ENCODE results near the gene RNF220. TPM values are rescaled to one million over a fixed set of nuclear protein-coding genes. Genes with fewer than 3 reads are reported as not detected.
A peak's percentile ranks its signal among the peaks of the same experiment; 100 is the strongest.

The RNF220 gene
- total RNA-seq, 1 experiment from 2014 or later = 66.6 TPM

DNA sequence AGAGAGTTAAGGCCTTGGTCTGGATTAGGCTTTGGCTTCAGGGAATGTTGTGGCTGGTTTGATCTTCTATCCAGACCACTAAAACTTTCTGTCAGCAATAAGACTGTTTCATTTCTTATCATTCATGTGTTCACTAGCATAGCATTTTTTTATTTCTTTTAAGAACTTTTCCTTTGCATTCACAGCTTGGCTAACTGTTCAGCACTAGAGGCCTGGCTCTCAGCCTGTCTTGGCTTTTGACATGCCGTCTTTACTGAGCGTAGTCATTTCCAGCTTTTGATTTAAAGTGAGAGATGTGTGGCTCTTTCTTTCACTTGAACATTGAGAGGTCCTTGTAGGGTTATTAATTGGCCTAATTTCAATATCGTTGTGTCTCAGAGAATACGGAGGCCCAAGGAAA, 62.5 kb downstream of the RNF220 start:
- no peaks in the 10 kb centered on the region for H3K27me3 ChIP-seq (ENCODE audit: low read length)
- no peak overlapping the region for H3K4me2 ChIP-seq (ENCODE audit: low read length)
- ChIA-PET CTCF (no interaction called here), POLR2A (ENCODE audit: unreplicated experiment) (no interaction called here)
- H3K9me3 ChIP-seq (ENCODE audit: low read length) = no peaks in the 10 kb centered on the region
- no peaks in the 10 kb centered on the region for H3K79me2 ChIP-seq (ENCODE audit: low read length)
- H3F3A ChIP-seq (ENCODE audit: low read length, unreplicated experiment) = no peaks in the 10 kb centered on the region
- no peaks in the 10 kb centered on the region for H3K4me1 ChIP-seq (ENCODE audit: insufficient read depth, low read length)
- H3K27ac ChIP-seq (ENCODE audit: low read length) = no peak overlapping the region
- DNase-seq (no peak), ATAC-seq (no peak)
- H3K36me3 ChIP-seq (ENCODE audit: low read depth, low read length) = no peaks in the 10 kb centered on the region
- BruUV-seq (replicated peaks) = no TSS peak
- H4K20me1 ChIP-seq (ENCODE audit: low read length) = no peaks in the 10 kb centered on the region
- TF ChIP-seq, protein P1, sequence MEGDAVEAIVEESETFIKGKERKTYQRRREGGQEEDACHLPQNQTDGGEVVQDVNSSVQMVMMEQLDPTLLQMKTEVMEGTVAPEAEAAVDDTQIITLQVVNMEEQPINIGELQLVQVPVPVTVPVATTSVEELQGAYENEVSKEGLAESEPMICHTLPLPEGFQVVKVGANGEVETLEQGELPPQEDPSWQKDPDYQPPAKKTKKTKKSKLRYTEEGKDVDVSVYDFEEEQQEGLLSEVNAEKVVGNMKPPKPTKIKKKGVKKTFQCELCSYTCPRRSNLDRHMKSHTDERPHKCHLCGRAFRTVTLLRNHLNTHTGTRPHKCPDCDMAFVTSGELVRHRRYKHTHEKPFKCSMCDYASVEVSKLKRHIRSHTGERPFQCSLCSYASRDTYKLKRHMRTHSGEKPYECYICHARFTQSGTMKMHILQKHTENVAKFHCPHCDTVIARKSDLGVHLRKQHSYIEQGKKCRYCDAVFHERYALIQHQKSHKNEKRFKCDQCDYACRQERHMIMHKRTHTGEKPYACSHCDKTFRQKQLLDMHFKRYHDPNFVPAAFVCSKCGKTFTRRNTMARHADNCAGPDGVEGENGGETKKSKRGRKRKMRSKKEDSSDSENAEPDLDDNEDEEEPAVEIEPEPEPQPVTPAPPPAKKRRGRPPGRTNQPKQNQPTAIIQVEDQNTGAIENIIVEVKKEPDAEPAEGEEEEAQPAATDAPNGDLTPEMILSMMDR (conservative IDR thresholded peaks at IDR 0.05; ENCODE audit: low read depth, low read length) = no peak
- TF ChIP-seq EZH2 (IDR thresholded peaks at IDR 0.05; ENCODE audit: low read length, unreplicated experiment) (no peak), EZH2phosphoT487 (IDR thresholded peaks at IDR 0.05; ENCODE audit: borderline replicate concordance, low read length) (no peak)
- H3K9me2 ChIP-seq (replicated peaks; ENCODE audit: low read length) = no peaks in the 10 kb centered on the region
- H3K4me3 ChIP-seq (ENCODE audit: low read length) = no peak overlapping the region
- no peak overlapping the region for H2AFZ ChIP-seq (ENCODE audit: low read length)
- intact Hi-C loops (cut with micrococcal nuclease) = no loop called here
- H3K9ac ChIP-seq (ENCODE audit: low read length) = no peak overlapping the region

DNA sequence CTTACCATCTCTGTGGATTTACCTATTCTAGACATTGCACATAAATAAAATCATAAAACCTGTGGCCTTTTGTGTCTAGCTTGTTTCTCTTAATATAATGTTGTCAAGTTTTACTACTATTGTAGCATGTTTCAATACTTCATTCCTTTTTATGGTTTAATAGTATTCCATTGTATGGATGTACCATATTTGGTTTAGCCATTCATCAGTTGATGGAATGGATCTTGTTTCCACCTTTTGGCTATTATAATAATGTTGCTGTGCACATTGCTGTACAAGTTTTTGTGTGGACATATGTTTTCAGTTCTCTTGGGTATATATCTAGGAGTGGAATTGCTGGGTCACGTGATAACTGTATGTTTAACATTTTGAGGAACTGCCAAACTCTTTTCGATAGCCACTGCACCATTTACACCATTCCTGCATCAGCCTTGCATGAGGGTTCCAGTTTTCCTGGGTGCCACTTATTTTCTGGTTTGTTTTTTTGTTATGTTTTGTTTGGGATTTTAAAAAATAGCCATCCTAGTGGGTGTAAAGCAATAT, 66.9 kb downstream of the RNF220 start:
- TF ChIP-seq, protein P1 (conservative IDR thresholded peaks at IDR 0.05; ENCODE audit: low read depth, low read length) = no peak
- Histone ChIP-seq H3K4me3 (ENCODE audit: low read length) (no peak overlapping the region), H3K9me3 (ENCODE audit: low read length) (no peaks in the 10 kb centered on the region), H2AFZ (ENCODE audit: low read length) (no peak overlapping the region), H3K36me3 (ENCODE audit: low read depth, low read length) (no peaks in the 10 kb centered on the region), H3K9ac (ENCODE audit: low read length) (no peak overlapping the region), H3K27ac (ENCODE audit: low read length) (no peak overlapping the region), H3K9me2 (replicated peaks; ENCODE audit: low read length) (no peaks in the 10 kb centered on the region), H3K27me3 (ENCODE audit: low read length) (no peaks in the 10 kb centered on the region), H3K79me2 (ENCODE audit: low read length) (no peaks in the 10 kb centered on the region), H4K20me1 (ENCODE audit: low read length) (no peaks in the 10 kb centered on the region), H3K4me1 (ENCODE audit: insufficient read depth, low read length) (no peaks in the 10 kb centered on the region), H3F3A (ENCODE audit: low read length, unreplicated experiment) (no peaks in the 10 kb centered on the region), H3K4me2 (ENCODE audit: low read length) (no peak overlapping the region)
- DNase-seq (no peak), ATAC-seq (no peak)
- POLR2A ChIA-PET (ENCODE audit: unreplicated experiment) = no interaction called here
- intact Hi-C loops (cut with micrococcal nuclease) = no loop called here
- CTCF ChIA-PET = no interaction called here
- BruUV-seq (replicated peaks) = no TSS peak

DNA sequence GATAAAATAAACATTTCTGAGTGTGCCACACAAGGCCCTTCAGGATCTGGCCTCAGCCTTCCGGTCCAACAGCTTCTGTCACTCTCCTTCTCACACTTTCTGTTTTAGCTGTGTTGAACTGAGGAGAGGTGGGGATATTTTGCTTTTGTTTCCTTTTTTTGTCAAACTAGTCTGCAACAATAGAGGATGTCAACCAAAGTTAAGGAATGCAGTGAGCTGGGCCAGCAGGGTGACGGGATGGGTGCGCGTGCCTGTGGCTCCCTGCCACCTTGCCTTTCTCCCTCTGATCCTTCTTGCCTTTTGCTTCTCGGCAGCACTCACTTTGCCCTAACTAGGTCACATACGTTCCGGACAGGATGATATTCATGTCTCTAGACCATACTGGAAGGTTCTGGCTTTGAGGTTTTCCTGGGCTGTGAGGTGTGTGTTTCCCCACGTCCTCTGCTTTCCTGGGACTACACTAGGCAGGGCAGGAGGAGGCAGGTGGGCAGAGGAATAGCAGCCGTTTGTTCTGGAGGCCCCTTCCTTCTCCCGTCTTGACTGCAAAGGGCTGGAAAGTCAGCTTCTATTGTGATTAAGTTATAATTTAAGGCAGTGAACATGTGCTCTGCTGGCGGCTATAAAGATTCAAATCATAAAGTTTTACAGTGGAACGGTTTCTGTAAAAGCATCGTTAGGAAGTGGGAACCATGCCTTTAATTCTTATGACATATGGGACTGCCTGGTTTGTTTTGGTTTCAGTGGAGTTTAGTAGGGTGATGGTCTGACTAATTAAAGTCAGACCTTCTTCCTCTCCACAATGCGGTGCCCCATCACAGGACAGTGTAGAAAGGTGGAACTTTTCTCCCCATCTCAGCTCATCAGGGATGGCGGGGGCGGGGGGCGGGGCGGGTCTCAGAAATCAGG, 67.8 kb downstream of the RNF220 start:
- POLR2A ChIA-PET (ENCODE audit: unreplicated experiment) = no interaction called here
- no peaks in the 10 kb centered on the region for H3K9me3 ChIP-seq (ENCODE audit: low read length)
- peak; percentile 31; the same call in 1 of the 2 replicates for ATAC-seq

More for the DNA sequence above, 67.8 kb downstream of the RNF220 start:
- peak overlapping the region; percentile 21 for H2AFZ ChIP-seq (ENCODE audit: low read length)
- H3K4me1 ChIP-seq (ENCODE audit: insufficient read depth, low read length) = no peaks in the 10 kb centered on the region
- no peak overlapping the region for H3K27ac ChIP-seq (ENCODE audit: low read length)
- no peak for TF ChIP-seq EZH2 (IDR thresholded peaks at IDR 0.05; ENCODE audit: low read length, unreplicated experiment)
- TF ChIP-seq EZH2phosphoT487 (IDR thresholded peaks at IDR 0.05; ENCODE audit: borderline replicate concordance, low read length) = no peak
- no peak overlapping the region for H3K9ac ChIP-seq (ENCODE audit: low read length)
- DNase-seq = no peak
- no peaks in the 10 kb centered on the region for H3F3A ChIP-seq (ENCODE audit: low read length, unreplicated experiment)
- H3K27me3 ChIP-seq (ENCODE audit: low read length) = no peaks in the 10 kb centered on the region
- no peak overlapping the region for H3K4me3 ChIP-seq (ENCODE audit: low read length)
- no peaks in the 10 kb centered on the region for H3K79me2 ChIP-seq (ENCODE audit: low read length)
- BruUV-seq (replicated peaks) = no TSS peak
- H3K9me2 ChIP-seq (replicated peaks; ENCODE audit: low read length) = no peaks in the 10 kb centered on the region
- CTCF ChIA-PET = no interaction called here
- no peaks in the 10 kb centered on the region for H3K36me3 ChIP-seq (ENCODE audit: low read depth, low read length)
- no peaks in the 10 kb centered on the region for H4K20me1 ChIP-seq (ENCODE audit: low read length)
- intact Hi-C loops (cut with micrococcal nuclease) = no loop called here
- H3K4me2 ChIP-seq (ENCODE audit: low read length) = 0 out of 2 replicates have a peak overlapping the region, but pooled peaks have one; percentile 10
